Left renal cortex interstitium (tissue), 4 donors: ENCODE data around the gene OBSL1. TPM values are rescaled to one million over a fixed set of nuclear protein-coding genes. Genes with fewer than 3 reads are reported as not detected.

Experiments used
- polyA plus RNA-seq, 4 donors: library from polyadenylated mRNA; unstranded; fragments of 120-200 nt; gene quantifications; one replicate each; pipeline ENCODE4 v1.2.1, GENCODE V29; 2013; ENCODE audit not compliant: insufficient read length in 4 of 4

Gene OBSL1
- polyA plus RNA-seq, 4 donors, result 127 to 208 (median 175) TPM

Other genes with a start within 250 kb of the OBSL1 start
- gene RESP18, start 238.8 kb downstream of the OBSL1 start, polyA plus RNA-seq, result not detected
- 10 to 100 TPM; 54.3 to 73.8 (median 69.2) TPM for gene DNPEP, start 183.6 kb downstream of the OBSL1 start, polyA plus RNA-seq
- gene DES, start 153.2 kb downstream of the OBSL1 start, polyA plus RNA-seq, result 1 to 10 TPM; 7.4 to 9.3 (median 8.1) TPM
- gene SPEG, start 136.7 kb downstream of the OBSL1 start, polyA plus RNA-seq, result 10 to 100 TPM; 10.7 to 18.1 (median 14.7) TPM
- gene GMPPA, start 72.6 kb downstream of the OBSL1 start, polyA plus RNA-seq, result 10 to 100 TPM; 32.8 to 41.9 (median 37.8) TPM
- under 1 TPM; 0.10 to 0.33 (median 0.17) TPM for gene ASIC4, start 57.1 kb downstream of the OBSL1 start, polyA plus RNA-seq
- gene CHPF, start 27.7 kb downstream of the OBSL1 start, polyA plus RNA-seq, result 10 to 100 TPM; 27.8 to 51.8 (median 34.8) TPM
- gene TMEM198, start 27.5 kb downstream of the OBSL1 start, polyA plus RNA-seq, result 1 to 10 TPM; 2.7 to 5.0 (median 3.6) TPM
- gene INHA, start 771 bp upstream of the OBSL1 start, polyA plus RNA-seq, result 1 to 10 TPM in 2 of 4 donors, under 1 TPM in 2; 0.46 to 2.4 (median 1.3) TPM
- 10 to 100 TPM; 16.7 to 37.6 (median 28.7) TPM for gene STK11IP, start 26.3 kb upstream of the OBSL1 start, polyA plus RNA-seq
- gene SLC4A3, start 56.1 kb upstream of the OBSL1 start, polyA plus RNA-seq, result 10 to 100 TPM in 2 of 4 donors, 1 to 10 TPM in 2; 7.6 to 14.2 (median 10.8) TPM